Measurements from ENCODE around the gene FBXO45. TPM values are rescaled to one million over a fixed set of nuclear protein-coding genes. Genes with fewer than 3 reads are reported as not detected.

FBXO45 gene
- total RNA-seq, 1 experiment from 2014 or later, result 21.5 TPM

Small RNA genes lying within 50 kb of the gene (small RNA-seq; reads per million reads assigned to genes)
- gene RPS29P3, result 0.02 to 1.5 reads per million in 2 experiments

Other genes with a start within 250 kb of the FBXO45 start
- gene TM4SF19, start 230.3 kb upstream of the FBXO45 start, total RNA-seq (2014; rRNA removed; shearing (Covaris generic)), result 2.2 and 2.4 TPM in 2 replicates
- 10.3 and 10.8 TPM in 2 replicates for gene UBXN7, start 136.2 kb upstream of the FBXO45 start, total RNA-seq (2014; rRNA removed; shearing (Covaris generic))
- gene RNF168, start 64.9 kb upstream of the FBXO45 start, total RNA-seq (2014; rRNA removed; shearing (Covaris generic)), result 9.5 and 11.7 TPM in 2 replicates
- not detected in 2 replicates for gene SMCO1, start 53.3 kb upstream of the FBXO45 start, total RNA-seq (2014; rRNA removed; shearing (Covaris generic))
- 5.8 and 9.8 TPM in 2 replicates for gene WDR53, start 106 bp upstream of the FBXO45 start, total RNA-seq (2014; rRNA removed; shearing (Covaris generic))
- 0.07 TPM in 1 of 2 replicates, not detected in the other for gene NRROS, start 71.0 kb downstream of the FBXO45 start, total RNA-seq (2014; rRNA removed; shearing (Covaris generic))
- gene CEP19, start 143.6 kb downstream of the FBXO45 start, total RNA-seq (2014; rRNA removed; shearing (Covaris generic)), result 3.2 and 3.7 TPM in 2 replicates
- gene PIGX, start 143.7 kb downstream of the FBXO45 start, total RNA-seq (2014; rRNA removed; shearing (Covaris generic)), result 25.6 and 32.0 TPM in 2 replicates
- gene PAK2, start 171.2 kb downstream of the FBXO45 start, total RNA-seq (2014; rRNA removed; shearing (Covaris generic)), result 41.6 and 42.9 TPM in 2 replicates

All from NCI-H460 (cell line).